GM23338 (cell line): ENCODE data around the gene PBLD.

Experiments used
- CTCF ChIP-seq, 2 experiments: fragments of 200-600 bp in 1 of 2; sonication (generic) in 1 of 2; conservative IDR thresholded peaks; 2 replicates each; pipeline versions ENCODE4 v1.5.1 to v1.6.1; 2016 to 2017; ENCODE audit warnings: antibody characterized with exemption in 2 of 2, low read depth in 2 of 2, mild to moderate bottlenecking in 2 of 2, moderate library complexity in 1 of 2
- EZH2 ChIP-seq: fragments of 200-600 bp; sonication (generic); IDR thresholded peaks from one replicate; pipeline ENCODE4 v1.8.0; 2017; ENCODE audit warnings: antibody characterized with exemption, mild to moderate bottlenecking, low read depth; ENCODE audit not compliant: unreplicated experiment

GRCh38 chr10:68329506-68329861 lies 3.2 kb downstream of the PBLD start:
- TF ChIP-seq CTCF (conservative IDR thresholded peaks at IDR 0.05; ENCODE audit: low read depth in 2 of 2) (no peak), EZH2 (no peak)
